GM12865 (cell line): ENCODE data around the gene PPT2.

Source experiments
- DNase-seq: peaks from one replicate; pipeline ENCODE4 v3.0.0; 2010; ENCODE audit warnings: low read depth
- H3K4me3 ChIP-seq: 2 replicates; pipeline ENCODE4 v1.5.1; 2011; ENCODE audit warnings: mild to moderate bottlenecking, low read depth, low read length, control low read depth
- TF ChIP-seq, protein P1 (sequence below): IDR thresholded peaks from 2 replicates; pipeline ENCODE4 v1.5.1; 2011; ENCODE audit warnings: low read length, control low read depth, low read depth, inconsistent platforms; ENCODE audit not compliant: insufficient read depth; ENCODE audit errors: missing control alignments

Gene PPT2

DNA sequence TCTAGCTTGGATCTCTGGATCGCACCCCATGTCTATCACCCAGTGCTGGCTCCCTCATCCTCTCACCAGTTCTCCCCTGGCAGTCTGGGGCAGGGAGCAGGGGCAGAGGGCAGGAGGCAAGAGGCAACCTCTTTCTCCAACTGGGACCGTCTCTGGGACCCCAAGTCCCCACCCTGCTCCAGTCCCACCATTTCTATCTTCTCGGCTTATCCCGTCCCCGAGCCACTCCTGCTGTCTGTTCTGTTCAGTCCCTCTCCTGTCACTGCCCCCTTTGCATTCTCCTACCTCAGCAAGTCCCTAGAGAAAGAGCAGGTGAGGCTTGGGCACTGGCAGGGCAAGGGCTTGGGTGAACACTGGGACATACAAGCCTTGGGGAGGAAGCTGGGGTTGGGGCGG, 44.2 kb upstream of the PPT2 start:
- DNase-seq, result no peak
- TF ChIP-seq, protein P1, sequence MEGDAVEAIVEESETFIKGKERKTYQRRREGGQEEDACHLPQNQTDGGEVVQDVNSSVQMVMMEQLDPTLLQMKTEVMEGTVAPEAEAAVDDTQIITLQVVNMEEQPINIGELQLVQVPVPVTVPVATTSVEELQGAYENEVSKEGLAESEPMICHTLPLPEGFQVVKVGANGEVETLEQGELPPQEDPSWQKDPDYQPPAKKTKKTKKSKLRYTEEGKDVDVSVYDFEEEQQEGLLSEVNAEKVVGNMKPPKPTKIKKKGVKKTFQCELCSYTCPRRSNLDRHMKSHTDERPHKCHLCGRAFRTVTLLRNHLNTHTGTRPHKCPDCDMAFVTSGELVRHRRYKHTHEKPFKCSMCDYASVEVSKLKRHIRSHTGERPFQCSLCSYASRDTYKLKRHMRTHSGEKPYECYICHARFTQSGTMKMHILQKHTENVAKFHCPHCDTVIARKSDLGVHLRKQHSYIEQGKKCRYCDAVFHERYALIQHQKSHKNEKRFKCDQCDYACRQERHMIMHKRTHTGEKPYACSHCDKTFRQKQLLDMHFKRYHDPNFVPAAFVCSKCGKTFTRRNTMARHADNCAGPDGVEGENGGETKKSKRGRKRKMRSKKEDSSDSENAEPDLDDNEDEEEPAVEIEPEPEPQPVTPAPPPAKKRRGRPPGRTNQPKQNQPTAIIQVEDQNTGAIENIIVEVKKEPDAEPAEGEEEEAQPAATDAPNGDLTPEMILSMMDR, result no peak
- no peak overlapping the region for H3K4me3 ChIP-seq

DNA sequence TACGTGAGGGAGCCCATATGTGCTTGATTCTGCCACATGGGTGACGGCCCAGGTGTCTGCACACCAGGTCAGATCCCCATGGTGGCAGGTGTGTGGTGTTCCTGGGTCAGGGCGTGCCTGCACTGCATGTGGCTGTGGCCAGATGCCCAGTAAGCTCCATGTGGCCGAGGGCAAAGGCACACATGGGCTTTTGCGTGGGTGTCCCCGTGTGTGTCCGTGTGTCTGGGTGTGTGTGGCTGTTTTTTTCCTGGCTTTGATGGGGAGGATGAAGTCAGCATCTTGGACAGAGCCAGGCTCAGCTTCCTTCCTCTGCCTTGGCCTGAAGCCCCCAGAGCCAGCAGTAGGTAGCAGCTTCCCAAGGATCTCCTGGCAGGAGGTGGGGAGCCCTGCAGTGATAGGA, 43.3 kb upstream of the PPT2 start:
- no peak overlapping the region for H3K4me3 ChIP-seq
- TF ChIP-seq, protein P1, result no peak
- no peak for DNase-seq

DNA sequence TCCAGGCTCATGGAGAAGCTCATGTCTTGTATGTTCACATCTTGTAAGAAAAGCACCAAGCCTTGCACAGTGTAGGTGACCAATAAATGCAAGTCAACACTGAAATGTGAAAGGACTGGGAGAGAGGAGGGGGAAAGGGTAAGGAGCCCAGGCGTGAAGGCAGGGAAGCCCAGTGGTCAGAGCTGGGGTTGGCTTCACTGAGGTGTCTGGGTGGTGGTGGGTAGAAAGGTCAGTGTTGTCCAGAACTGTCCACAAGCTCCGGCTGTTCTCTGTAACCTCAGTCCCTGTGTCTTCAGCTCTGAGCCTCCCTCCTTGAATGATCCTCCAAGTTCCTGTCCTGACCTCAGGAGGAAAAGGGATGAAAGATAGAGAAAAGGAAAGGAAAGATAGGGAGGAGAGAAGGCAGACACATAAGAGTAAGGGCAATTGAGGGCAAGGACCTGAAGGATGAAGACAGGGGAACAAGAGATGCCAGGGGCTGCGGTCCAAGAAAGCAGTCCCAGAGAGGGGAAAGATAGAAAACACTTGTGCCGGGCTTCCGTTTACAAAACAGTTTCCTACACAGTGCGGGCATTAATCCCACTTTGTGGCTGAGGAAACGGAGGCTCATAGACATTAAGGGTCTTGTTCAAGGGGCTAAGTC, 42.4 kb upstream of the PPT2 start:
- TF ChIP-seq, protein P1, result no peak
- H3K4me3 ChIP-seq, result no peak overlapping the region
- no peak for DNase-seq

DNA sequence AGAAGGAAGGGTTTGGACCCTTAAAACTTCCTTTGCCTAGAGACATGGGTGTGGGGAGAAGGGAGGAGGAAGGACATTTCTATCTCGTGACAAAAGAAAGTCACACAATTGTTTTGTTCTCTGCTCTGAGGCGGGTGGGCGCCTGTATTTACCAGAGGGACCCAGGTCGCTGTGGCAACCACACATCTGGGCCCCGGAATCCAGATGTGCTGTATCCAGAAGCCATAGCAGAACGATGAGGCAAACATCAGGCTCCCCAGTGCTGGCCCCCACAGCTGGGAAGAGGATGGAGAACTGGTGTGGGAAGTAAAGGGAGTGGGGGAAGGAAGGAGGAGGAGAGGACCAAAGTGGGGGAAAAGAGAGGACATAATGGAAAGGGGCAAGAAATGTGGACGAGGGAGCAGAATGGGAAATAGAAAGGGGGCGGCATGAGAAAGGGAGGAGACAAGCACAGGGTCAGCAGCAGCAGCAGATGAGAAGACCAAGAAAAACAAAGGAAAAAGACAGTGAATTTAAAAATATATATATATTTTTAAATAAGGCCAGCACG, 41.4 kb upstream of the PPT2 start:
- no peak overlapping the region for H3K4me3 ChIP-seq
- TF ChIP-seq, protein P1, result no peak
- DNase-seq, result no peak

DNA sequence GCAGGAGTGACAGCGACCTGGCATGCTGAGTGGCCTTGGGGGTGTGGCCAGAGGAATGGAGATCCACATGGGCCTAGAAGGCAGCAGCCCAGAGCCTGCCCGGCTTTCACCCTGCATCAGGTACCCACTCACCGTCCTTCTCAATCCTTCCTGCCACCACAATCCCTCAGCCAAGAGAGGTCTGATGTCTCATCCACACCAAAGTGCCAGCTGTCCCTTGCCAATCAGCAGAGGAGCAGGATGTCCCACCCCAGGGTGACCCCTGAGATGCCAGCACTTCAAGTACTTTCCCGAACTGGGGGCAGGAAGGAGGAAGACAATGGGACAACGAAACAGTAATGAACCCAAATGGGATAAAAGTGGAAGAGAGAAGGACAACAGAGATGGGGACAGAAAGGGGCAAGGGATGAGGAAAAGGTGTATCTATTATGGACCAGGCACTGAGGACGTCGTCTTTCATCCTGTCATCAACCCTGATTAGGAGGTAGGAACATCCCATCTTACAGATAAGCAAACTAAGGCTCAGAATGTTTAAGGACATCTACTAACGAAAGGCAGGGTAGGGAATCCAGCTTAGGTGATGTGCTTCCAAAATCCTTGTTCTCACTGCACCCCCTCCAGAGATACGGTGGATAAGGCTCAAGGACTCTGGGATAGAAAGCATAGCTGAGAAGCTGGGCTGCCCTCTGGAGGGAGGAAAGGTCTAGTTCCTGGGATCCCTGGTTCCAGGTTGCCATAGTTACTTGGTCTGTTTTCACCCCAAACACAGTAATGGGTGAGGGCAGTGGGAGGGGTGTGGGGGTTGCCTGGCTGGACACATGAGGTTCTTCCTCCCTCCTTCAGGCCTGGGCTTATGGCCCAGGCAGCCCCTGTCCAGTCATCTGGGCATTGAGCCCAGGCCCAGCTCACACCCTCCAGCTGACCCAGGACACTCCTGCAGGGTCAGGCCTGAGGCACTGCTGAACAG, 40.3 kb upstream of the PPT2 start:
- TF ChIP-seq, protein P1, result no peak
- no peak for DNase-seq
- H3K4me3 ChIP-seq, result no peak overlapping the region

DNA sequence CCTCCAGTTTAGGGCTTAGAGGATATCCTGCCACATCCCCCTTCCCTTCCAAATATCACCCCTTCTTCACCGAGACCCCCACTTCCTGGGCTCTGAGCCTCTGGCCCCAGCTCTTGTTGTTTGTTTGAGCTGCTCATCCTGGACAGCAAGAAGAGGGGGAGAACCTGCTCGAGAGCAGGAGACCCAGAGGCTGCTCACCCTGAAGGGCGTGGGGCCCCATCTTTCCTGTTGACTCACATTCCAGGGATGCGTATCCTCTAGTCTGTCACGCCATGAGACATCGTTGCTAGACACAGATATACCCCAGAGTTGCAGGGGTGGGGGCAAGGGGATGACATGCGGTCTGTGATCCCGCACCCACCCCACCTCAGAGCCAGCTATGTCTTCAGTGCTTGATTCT, 39.1 kb upstream of the PPT2 start:
- TF ChIP-seq, protein P1, result no peak
- DNase-seq, result no peak
- no peak overlapping the region for H3K4me3 ChIP-seq
